ENCODE measurements around the gene KLHDC7A.

KLHDC7A gene

DNA sequence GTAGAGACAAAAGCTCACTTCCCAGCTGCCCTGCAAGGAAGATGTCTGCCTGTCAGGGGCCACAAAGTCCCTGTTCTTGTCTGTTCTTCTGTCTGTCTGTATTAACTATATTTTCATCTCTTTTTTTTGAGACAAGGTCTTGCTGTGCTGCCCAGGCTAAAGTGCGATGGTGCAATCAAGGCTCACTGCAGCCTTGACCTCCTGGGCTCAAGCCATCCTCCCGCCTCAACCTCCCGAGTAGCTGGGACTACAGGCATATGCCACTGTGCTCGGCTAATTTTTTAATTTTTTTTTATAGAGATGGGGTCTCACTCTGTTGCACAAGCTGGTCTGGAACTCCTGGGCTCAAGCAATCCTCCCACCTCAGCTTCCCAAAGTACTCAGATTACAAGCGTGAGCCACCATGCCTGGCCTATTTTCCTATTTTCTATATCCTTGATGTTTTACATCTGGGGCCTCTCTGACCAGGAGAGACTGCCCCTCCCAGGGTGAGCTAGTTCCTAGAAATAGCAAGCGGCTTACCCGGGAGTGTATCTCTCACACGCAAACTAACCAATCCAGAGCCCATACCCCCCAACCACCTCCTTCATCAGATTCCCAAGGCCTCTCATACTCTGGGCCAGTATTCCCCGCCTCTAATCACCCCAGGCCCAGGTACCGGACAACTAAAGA is 5.4 kb upstream of the KLHDC7A start:
- H3K4me1 Mint-ChIP-seq: peaks cover 26% of the 10 kb centered on the region
- TF ChIP-seq, protein P1, sequence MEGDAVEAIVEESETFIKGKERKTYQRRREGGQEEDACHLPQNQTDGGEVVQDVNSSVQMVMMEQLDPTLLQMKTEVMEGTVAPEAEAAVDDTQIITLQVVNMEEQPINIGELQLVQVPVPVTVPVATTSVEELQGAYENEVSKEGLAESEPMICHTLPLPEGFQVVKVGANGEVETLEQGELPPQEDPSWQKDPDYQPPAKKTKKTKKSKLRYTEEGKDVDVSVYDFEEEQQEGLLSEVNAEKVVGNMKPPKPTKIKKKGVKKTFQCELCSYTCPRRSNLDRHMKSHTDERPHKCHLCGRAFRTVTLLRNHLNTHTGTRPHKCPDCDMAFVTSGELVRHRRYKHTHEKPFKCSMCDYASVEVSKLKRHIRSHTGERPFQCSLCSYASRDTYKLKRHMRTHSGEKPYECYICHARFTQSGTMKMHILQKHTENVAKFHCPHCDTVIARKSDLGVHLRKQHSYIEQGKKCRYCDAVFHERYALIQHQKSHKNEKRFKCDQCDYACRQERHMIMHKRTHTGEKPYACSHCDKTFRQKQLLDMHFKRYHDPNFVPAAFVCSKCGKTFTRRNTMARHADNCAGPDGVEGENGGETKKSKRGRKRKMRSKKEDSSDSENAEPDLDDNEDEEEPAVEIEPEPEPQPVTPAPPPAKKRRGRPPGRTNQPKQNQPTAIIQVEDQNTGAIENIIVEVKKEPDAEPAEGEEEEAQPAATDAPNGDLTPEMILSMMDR (IDR thresholded peaks at IDR 0.05; ENCODE audit: unreplicated experiment in 3 of 3): no peak
- H3K9me3 Mint-ChIP-seq: no peaks in the 10 kb centered on the region
- H3K27me3 Mint-ChIP-seq (ENCODE audit: low read depth): peaks cover 16% of the 10 kb centered on the region
- peak overlapping the region in 1 of 3 experiments; percentile 22 for H3K27ac Mint-ChIP-seq
- no peak overlapping the region for H3K4me3 Mint-ChIP-seq
- no peaks in the 10 kb centered on the region for H3K36me3 Mint-ChIP-seq (ENCODE audit: low read depth)

DNA sequence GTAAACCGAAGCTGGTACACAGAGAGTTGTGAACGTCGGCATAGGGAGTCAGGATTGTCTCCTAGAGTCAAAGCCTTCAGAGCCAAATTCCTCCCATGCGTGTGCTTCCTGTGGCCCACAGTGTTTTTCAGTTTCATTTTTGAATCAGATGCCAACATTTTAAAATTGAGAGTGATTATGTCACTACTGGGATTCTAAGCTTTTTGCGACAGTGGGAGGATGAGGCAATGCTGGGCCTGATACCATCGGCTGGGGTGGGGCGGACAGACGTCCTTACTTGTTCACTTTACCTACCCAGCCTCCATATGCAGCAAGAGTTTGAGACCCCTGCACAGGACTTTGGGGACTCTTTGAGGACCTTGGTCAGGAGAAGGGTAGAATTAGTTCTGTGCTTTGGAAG is 1.3 kb upstream of the KLHDC7A start:
- no peak overlapping the region for H3K4me3 Mint-ChIP-seq
- peaks cover 28% of the 10 kb centered on the region for H3K4me1 Mint-ChIP-seq
- no peaks in the 10 kb centered on the region for H3K9me3 Mint-ChIP-seq
- H3K27ac Mint-ChIP-seq: peak overlapping the region; percentile 96 to 98 (median 97)
- TF ChIP-seq, protein P1 (IDR thresholded peaks at IDR 0.05; ENCODE audit: unreplicated experiment in 3 of 3): no peak
- H3K36me3 Mint-ChIP-seq (ENCODE audit: low read depth): no peaks in the 10 kb centered on the region
- peaks cover 27% of the 10 kb centered on the region for H3K27me3 Mint-ChIP-seq (ENCODE audit: low read depth)

DNA sequence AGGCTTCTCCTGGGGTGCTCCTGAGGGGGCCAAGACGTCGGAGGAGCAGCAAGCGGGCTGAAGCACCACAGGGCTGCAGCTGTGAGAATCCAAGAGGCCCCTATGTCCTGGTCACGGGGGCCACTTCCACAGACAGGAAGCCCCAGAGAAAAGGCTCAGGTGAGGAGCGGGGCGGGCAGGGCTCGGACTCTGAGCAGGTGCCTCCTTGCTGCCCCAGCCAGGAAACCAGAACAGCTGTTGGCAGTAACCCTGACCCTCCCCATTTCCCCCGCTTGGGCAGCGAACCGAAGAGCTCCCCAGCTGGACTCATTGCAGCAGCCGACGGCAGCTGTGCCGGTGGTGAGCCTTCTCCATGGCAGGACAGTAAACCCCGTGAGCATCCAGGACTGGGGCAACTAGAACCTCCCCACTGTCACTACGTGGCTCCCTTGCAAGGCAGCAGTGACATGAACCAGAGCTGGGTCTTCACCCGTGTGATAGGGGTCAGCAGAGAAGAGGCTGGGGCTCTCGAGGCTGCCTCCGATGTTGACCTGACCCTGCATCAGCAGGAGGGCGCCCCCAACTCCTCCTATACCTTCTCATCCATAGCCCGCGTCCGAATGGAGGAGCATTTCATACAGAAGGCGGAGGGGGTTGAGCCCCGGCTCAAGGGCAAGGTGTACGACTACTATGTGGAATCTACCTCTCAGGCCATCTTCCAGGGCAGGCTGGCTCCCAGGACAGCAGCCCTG is 625 bp downstream of the KLHDC7A start:
- Mint-ChIP-seq H3K27me3 (ENCODE audit: low read depth) (peaks cover 34% of the 10 kb centered on the region), H3K4me3 (peak overlapping the region in 1 of 3 experiments; percentile 17), H3K27ac (peak overlapping the region; percentile 96 to 98 (median 97)), H3K36me3 (ENCODE audit: low read depth) (no peaks in the 10 kb centered on the region), H3K4me1 (peaks cover 21% of the 10 kb centered on the region), H3K9me3 (no peaks in the 10 kb centered on the region)
- TF ChIP-seq, protein P1 (IDR thresholded peaks at IDR 0.05; ENCODE audit: unreplicated experiment in 3 of 3): no peak

DNA sequence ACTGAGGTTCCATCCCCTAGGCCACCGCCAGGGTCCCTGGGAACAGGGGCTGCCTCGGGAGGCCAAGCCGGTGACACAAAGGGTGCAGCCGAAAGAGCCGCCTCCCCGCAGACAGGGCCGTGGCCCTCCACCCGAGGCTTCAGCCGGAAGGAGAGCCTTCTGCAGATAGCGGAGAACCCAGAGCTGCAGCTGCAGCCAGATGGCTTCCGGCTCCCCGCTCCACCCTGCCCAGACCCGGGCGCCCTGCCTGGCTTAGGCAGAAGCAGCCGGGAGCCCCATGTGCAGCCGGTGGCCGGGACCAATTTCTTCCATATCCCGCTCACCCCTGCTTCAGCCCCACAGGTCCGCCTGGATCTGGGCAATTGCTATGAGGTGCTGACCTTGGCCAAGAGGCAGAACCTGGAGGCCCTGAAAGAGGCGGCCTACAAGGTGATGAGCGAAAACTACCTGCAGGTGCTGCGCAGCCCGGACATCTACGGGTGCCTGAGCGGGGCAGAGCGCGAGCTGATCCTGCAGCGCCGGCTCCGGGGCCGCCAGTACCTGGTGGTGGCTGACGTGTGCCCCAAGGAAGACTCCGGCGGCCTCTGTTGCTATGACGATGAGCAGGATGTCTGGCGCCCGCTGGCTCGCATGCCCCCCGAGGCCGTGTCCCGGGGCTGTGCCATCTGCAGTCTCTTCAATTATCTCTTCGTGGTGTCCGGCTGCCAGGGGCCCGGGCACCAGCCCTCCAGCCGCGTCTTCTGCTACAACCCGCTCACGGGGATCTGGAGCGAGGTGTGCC is 1.4 kb downstream of the KLHDC7A start:
- Mint-ChIP-seq H3K4me3 (no peak overlapping the region), H3K36me3 (ENCODE audit: low read depth) (no peaks in the 10 kb centered on the region), H3K27me3 (ENCODE audit: low read depth) (peaks cover 38% of the 10 kb centered on the region), H3K4me1 (peaks cover 18% of the 10 kb centered on the region), H3K27ac (peak overlapping the region in 1 of 3 experiments; percentile 98), H3K9me3 (no peaks in the 10 kb centered on the region)
- TF ChIP-seq, protein P1 (IDR thresholded peaks at IDR 0.05; ENCODE audit: unreplicated experiment in 3 of 3): no peak

DNA sequence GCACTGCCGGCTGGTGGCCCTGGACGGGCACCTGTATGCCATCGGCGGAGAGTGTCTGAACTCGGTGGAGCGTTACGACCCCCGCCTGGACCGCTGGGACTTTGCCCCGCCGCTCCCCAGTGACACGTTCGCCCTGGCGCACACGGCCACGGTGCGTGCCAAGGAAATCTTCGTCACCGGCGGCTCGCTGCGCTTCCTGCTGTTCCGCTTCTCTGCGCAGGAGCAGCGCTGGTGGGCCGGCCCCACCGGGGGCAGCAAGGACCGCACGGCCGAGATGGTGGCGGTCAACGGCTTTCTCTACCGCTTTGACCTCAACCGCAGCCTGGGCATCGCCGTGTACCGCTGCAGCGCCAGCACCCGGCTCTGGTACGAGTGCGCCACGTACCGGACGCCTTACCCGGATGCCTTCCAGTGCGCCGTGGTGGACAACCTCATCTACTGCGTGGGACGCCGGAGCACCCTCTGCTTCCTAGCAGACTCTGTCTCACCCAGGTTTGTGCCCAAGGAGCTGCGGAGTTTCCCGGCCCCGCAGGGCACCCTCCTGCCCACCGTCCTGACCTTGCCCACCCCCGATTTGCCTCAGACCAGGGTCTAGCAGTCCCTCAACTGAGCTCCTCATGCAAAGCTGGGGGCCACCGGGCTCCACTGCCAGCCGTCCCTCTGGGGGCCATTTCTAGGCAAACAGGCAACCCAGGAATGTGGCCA is 2.1 kb downstream of the KLHDC7A start:
- H3K27ac Mint-ChIP-seq: no peak overlapping the region
- H3K9me3 Mint-ChIP-seq: no peaks in the 10 kb centered on the region
- H3K4me3 Mint-ChIP-seq: no peak overlapping the region
- peaks cover 18% of the 10 kb centered on the region for H3K4me1 Mint-ChIP-seq
- peaks cover 38% of the 10 kb centered on the region for H3K27me3 Mint-ChIP-seq (ENCODE audit: low read depth)
- no peaks in the 10 kb centered on the region for H3K36me3 Mint-ChIP-seq (ENCODE audit: low read depth)
- TF ChIP-seq, protein P1 (IDR thresholded peaks at IDR 0.05; ENCODE audit: unreplicated experiment in 3 of 3): no peak
